H9 (cell line): ENCODE results near the gene CTCFL. TPM values are rescaled to one million over a fixed set of nuclear protein-coding genes. Genes with fewer than 3 reads are reported as not detected.

Experiments used
- DNase-seq: peaks from one replicate; pipeline ENCODE4 v3.0.0-alpha.2; 2017
- H2AFZ ChIP-seq: one replicate; pipeline ENCODE4 v1.6.1; 2013; ENCODE audit warnings: mild to moderate bottlenecking, low read length, control low read depth, moderate library complexity
- H2AK5ac ChIP-seq: 2 replicates; pipeline ENCODE4 v1.6.1; 2013; ENCODE audit warnings: low read length, control low read depth, mixed read lengths; ENCODE audit not compliant: insufficient read length
- H2BK120ac ChIP-seq: one replicate; pipeline ENCODE4 v1.6.1; 2013; ENCODE audit warnings: low read depth, mild to moderate bottlenecking, low read length, control low read depth, inconsistent platforms; ENCODE audit not compliant: poor library complexity, severe bottlenecking
- H2BK12ac ChIP-seq: 2 replicates; pipeline ENCODE4 v1.6.1; 2013; ENCODE audit warnings: low read length, control low read depth, mixed read lengths, low read depth; ENCODE audit not compliant: insufficient read length
- H2BK15ac ChIP-seq: 2 replicates; pipeline ENCODE4 v1.6.1; 2013; ENCODE audit warnings: low read depth, low read length, control low read depth
- H2BK20ac ChIP-seq: one replicate; pipeline ENCODE4 v1.6.1; 2013; ENCODE audit warnings: low read depth, mild to moderate bottlenecking, low read length, control low read depth, inconsistent platforms; ENCODE audit not compliant: poor library complexity, severe bottlenecking
- H2BK5ac ChIP-seq: 2 replicates; pipeline ENCODE4 v1.6.1; 2013; ENCODE audit warnings: low read length, control low read depth, mixed read lengths; ENCODE audit not compliant: insufficient read length
- H3K14ac ChIP-seq: 2 replicates; pipeline ENCODE4 v1.6.1; 2013; ENCODE audit warnings: low read length, control low read depth; ENCODE audit not compliant: insufficient read depth
- H3K18ac ChIP-seq: 2 replicates; pipeline ENCODE4 v1.6.1; 2013; ENCODE audit warnings: low read depth, mild to moderate bottlenecking, mixed read lengths, low read length, control low read depth; ENCODE audit not compliant: insufficient read length
- H3K23ac ChIP-seq: 2 replicates; pipeline ENCODE4 v1.6.1; 2013; ENCODE audit warnings: low read length, control low read depth, mixed read lengths, low read depth; ENCODE audit not compliant: insufficient read length
- H3K23me2 ChIP-seq: 2 replicates; pipeline ENCODE4 v1.6.1; 2013; ENCODE audit warnings: low read depth, mild to moderate bottlenecking, mixed read lengths, low read length, control low read depth; ENCODE audit not compliant: insufficient read length, poor library complexity, severe bottlenecking
- H3K27ac ChIP-seq: 2 replicates; pipeline ENCODE4 v1.5.1; 2013; ENCODE audit warnings: low read length, control low read depth, mixed read lengths, low read depth; ENCODE audit not compliant: insufficient read length
- H3K27me3 ChIP-seq: 2 replicates; pipeline ENCODE4 v1.6.1; 2013; ENCODE audit warnings: low read length, control low read depth, inconsistent platforms; ENCODE audit not compliant: insufficient read depth
- H3K4ac ChIP-seq: 2 replicates; pipeline ENCODE4 v1.6.1; 2013; ENCODE audit warnings: low read depth, mild to moderate bottlenecking, control low read depth, inconsistent platforms, low read length, moderate library complexity
- H3K4me1 ChIP-seq: 2 replicates; pipeline ENCODE4 v1.6.1; 2013; ENCODE audit warnings: low read length, control low read depth, inconsistent platforms; ENCODE audit not compliant: insufficient read depth
- H3K4me2 ChIP-seq: 2 replicates; pipeline ENCODE4 v1.6.1; 2013; ENCODE audit warnings: low read length, control low read depth, mixed read lengths; ENCODE audit not compliant: insufficient read length, insufficient read depth
- H3K56ac ChIP-seq: 2 replicates; pipeline ENCODE4 v1.6.1; 2013; ENCODE audit warnings: low read depth, mild to moderate bottlenecking, mixed read lengths, low read length, control low read depth; ENCODE audit not compliant: insufficient read length
- H3K79me1 ChIP-seq: 2 replicates; pipeline ENCODE4 v1.6.1; 2013; ENCODE audit warnings: low read depth, mild to moderate bottlenecking, moderate library complexity, low read length, control low read depth, inconsistent platforms; ENCODE audit not compliant: insufficient read depth, poor library complexity, severe bottlenecking
- H3K79me2 ChIP-seq: 2 replicates; pipeline ENCODE4 v1.6.1; 2013; ENCODE audit warnings: low read length, control low read depth, inconsistent platforms; ENCODE audit not compliant: insufficient read depth
- H3K9ac ChIP-seq: 2 replicates; pipeline ENCODE4 v1.6.1; 2013; ENCODE audit warnings: low read length, control low read depth, mixed read lengths; ENCODE audit not compliant: insufficient read length; ENCODE audit errors: extremely low read depth
- H3K9me3 ChIP-seq: one replicate; pipeline ENCODE4 v1.6.1; 2013; ENCODE audit warnings: low read depth, low read length, inconsistent platforms; ENCODE audit not compliant: control insufficient read depth
- H3T11ph ChIP-seq: one replicate; pipeline ENCODE4 v1.6.1; 2013; ENCODE audit warnings: mild to moderate bottlenecking, low read length, control low read depth, inconsistent platforms
- H4K20me1 ChIP-seq: one replicate; pipeline ENCODE4 v1.6.1; 2013; ENCODE audit not compliant: control insufficient read depth, insufficient read length, insufficient read depth
- H4K5ac ChIP-seq: 2 replicates; pipeline ENCODE4 v1.6.1; 2013; ENCODE audit warnings: low read depth, mild to moderate bottlenecking, mixed read lengths, low read length, control low read depth; ENCODE audit not compliant: insufficient read length
- H4K8ac ChIP-seq: replicated peaks from 2 replicates; pipeline ENCODE4 v1.6.1; 2013; ENCODE audit warnings: low read length, control low read depth, mixed read lengths, low read depth; ENCODE audit not compliant: insufficient read length
- H4K91ac ChIP-seq: 2 replicates; pipeline ENCODE4 v1.6.1; 2013; ENCODE audit warnings: low read depth, mild to moderate bottlenecking, moderate library complexity, mixed read lengths, low read length, control low read depth; ENCODE audit not compliant: insufficient read length
- H3K27ac Mint-ChIP-seq, 3 experiments: 2 replicates in 2 of 3; 3 replicates in 1 of 3; pipeline ENCODE4 v1.8.0; 2020 to 2021; ENCODE audit warnings: mixed read lengths in 3 of 3, mild to moderate bottlenecking in 1 of 3, moderate library complexity in 1 of 3
- H3K27me3 Mint-ChIP-seq: 2 replicates; pipeline ENCODE4 v1.8.0; 2021; ENCODE audit warnings: low read depth, mild to moderate bottlenecking, moderate library complexity, mixed read lengths
- H3K36me3 Mint-ChIP-seq, 3 experiments: 2 replicates in 2 of 3; 3 replicates in 1 of 3; pipeline ENCODE4 v1.8.0; 2020 to 2021; ENCODE audit warnings: low read depth in 3 of 3, mixed read lengths in 3 of 3; ENCODE audit not compliant: insufficient read depth in 1 of 3
- H3K4me1 Mint-ChIP-seq, 2 experiments: 2 replicates each; pipeline ENCODE4 v1.8.0; 2020; ENCODE audit warnings: mixed read lengths in 2 of 2
- H3K4me3 Mint-ChIP-seq, 2 experiments: 2 replicates in 1 of 2; 3 replicates in 1 of 2; pipeline ENCODE4 v1.8.0; 2020 to 2021; ENCODE audit warnings: mild to moderate bottlenecking in 2 of 2, mixed read lengths in 2 of 2, moderate library complexity in 1 of 2
- H3K9me3 Mint-ChIP-seq, 2 experiments: 2 replicates in 1 of 2; 3 replicates in 1 of 2; pipeline ENCODE4 v1.8.0; 2020; ENCODE audit warnings: mild to moderate bottlenecking in 2 of 2, mixed read lengths in 2 of 2, moderate library complexity in 1 of 2
- WGBS: extraction: QIAGEN DNeasy Blood & Tissue Kit; methylation state at CpG from one replicate; pipeline ENCODE4 v1.1.7; 2013; ENCODE audit warnings: missing lambda C conversion rate, low lambda C conversion rate, mixed read lengths; ENCODE audit not compliant: insufficient read length; ENCODE audit errors: extremely low coverage; 5-methylcytosine and 5-hydroxymethylcytosine counted together
- total RNA-seq: library from RNA; stranded (reverse); gene quantifications from 2 replicates; pipeline ENCODE4 v1.2.1, GENCODE V29; 2021
- TF ChIP-seq, protein P1 (sequence below): fragments of 200-600 bp; sonication (generic); conservative IDR thresholded peaks from 3 replicates; pipeline ENCODE4 v1.8.0; 2021; ENCODE audit warnings: antibody characterized with exemption, mild to moderate bottlenecking

Gene CTCFL
- total RNA-seq, 1 experiment from 2014 or later: 0.90 TPM

DNA sequence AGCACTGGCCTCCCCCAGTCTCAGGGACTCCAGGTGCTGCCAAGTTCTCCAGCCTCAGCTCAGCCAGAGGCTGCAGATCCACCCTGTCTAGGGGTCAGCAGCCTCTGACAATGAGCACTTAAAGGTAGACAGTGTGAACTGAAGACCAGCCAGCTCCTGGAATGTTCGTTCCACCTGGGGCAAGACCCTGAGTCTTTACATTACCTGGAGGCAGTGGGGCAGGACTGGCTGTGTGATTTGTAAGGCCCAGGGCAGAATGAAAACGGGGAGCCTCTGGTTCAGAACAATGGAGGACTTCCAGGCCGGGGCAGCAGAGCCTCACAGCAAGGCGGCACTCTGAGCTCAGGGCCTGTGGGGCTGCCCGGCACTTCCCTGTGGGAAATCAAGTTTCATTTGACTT, 65.0 kb downstream of the CTCFL start:
- Histone ChIP-seq H3K27ac (no peak overlapping the region), H2BK120ac (no peak overlapping the region), H3K4me1 (no peaks in the 10 kb centered on the region), H4K8ac (no peak overlapping the region), H2BK12ac (no peak overlapping the region), H3K4ac (no peak overlapping the region), H3K9ac (no peak overlapping the region), H3K9me3 (no peaks in the 10 kb centered on the region), H2BK15ac (no peak overlapping the region), H4K5ac (no peak overlapping the region), H2BK5ac (no peak overlapping the region), H3K79me1 (no peaks in the 10 kb centered on the region), H3K18ac (no peak overlapping the region), H3K23me2 (no peaks in the 10 kb centered on the region), H3K27me3 (no peaks in the 10 kb centered on the region), H3K79me2 (no peaks in the 10 kb centered on the region), H3K4me2 (no peak overlapping the region), H2AK5ac (no peak overlapping the region), H3K14ac (no peak overlapping the region), H4K20me1 (no peaks in the 10 kb centered on the region), H2AFZ (no peak overlapping the region), H3K23ac (no peak overlapping the region), H3K56ac (no peak overlapping the region), H4K91ac (no peak overlapping the region), H3T11ph (no peak overlapping the region), H2BK20ac (no peak overlapping the region)
- Mint-ChIP-seq H3K4me1 (peaks cover 6 to 17% of the 10 kb centered on the region in 2 experiments), H3K27ac (peak overlapping the region in 1 of 3 experiments; percentile 63; a peak in 1 of 7 replicates), H3K36me3 (peaks cover 0 to 5% (median 5%) of the 10 kb centered on the region in 3 experiments; a peak in 2 of 7 replicates), H3K4me3 (no peak overlapping the region), H3K9me3 (peaks cover 5 to 11% of the 10 kb centered on the region in 2 experiments; a peak in 4 of 5 replicates), H3K27me3 (peaks cover 3% of the 10 kb centered on the region)
- TF ChIP-seq, protein P1, sequence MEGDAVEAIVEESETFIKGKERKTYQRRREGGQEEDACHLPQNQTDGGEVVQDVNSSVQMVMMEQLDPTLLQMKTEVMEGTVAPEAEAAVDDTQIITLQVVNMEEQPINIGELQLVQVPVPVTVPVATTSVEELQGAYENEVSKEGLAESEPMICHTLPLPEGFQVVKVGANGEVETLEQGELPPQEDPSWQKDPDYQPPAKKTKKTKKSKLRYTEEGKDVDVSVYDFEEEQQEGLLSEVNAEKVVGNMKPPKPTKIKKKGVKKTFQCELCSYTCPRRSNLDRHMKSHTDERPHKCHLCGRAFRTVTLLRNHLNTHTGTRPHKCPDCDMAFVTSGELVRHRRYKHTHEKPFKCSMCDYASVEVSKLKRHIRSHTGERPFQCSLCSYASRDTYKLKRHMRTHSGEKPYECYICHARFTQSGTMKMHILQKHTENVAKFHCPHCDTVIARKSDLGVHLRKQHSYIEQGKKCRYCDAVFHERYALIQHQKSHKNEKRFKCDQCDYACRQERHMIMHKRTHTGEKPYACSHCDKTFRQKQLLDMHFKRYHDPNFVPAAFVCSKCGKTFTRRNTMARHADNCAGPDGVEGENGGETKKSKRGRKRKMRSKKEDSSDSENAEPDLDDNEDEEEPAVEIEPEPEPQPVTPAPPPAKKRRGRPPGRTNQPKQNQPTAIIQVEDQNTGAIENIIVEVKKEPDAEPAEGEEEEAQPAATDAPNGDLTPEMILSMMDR: no peak
- no CpG with 5 or more reads among the region's 5 CpGs for WGBS
- DNase-seq: no peak
